AG04449 (cell line): ENCODE data around the gene STARD5.

Experiments used
- CTCF ChIA-PET: fragments of 350-600 bp; formaldehyde crosslinking; extraction: SDS; loops from one replicate; lab custom pipeline; 2021; ENCODE audit warnings: antibody characterized with exemption; lab: Yijun Ruan, JAX
- POLR2A ChIA-PET: fragments of 400-600, 350-600 bp; formaldehyde crosslinking; extraction: SDS; loops from one replicate; lab custom pipeline; 2020; ENCODE audit warnings: antibody characterized with exemption, inconsistent platforms; lab: Yijun Ruan, JAX
- DNase-seq: peaks from one replicate; pipeline ENCODE4 v3.0.0-alpha.2; 2010; ENCODE audit warnings: low read depth, low spot score
- H3K4me3 ChIP-seq: 2 replicates; pipeline ENCODE4 v1.5.1; 2011; ENCODE audit warnings: low read depth, mild to moderate bottlenecking, control low read depth, low read length
- TF ChIP-seq, protein P1 (sequence below): IDR thresholded peaks from one replicate; pipeline ENCODE4 v1.5.1; 2011; ENCODE audit warnings: mild to moderate bottlenecking, moderate library complexity, low read length, control low read depth, inconsistent platforms; ENCODE audit not compliant: insufficient read depth; ENCODE audit errors: missing control alignments

Gene STARD5

DNA sequence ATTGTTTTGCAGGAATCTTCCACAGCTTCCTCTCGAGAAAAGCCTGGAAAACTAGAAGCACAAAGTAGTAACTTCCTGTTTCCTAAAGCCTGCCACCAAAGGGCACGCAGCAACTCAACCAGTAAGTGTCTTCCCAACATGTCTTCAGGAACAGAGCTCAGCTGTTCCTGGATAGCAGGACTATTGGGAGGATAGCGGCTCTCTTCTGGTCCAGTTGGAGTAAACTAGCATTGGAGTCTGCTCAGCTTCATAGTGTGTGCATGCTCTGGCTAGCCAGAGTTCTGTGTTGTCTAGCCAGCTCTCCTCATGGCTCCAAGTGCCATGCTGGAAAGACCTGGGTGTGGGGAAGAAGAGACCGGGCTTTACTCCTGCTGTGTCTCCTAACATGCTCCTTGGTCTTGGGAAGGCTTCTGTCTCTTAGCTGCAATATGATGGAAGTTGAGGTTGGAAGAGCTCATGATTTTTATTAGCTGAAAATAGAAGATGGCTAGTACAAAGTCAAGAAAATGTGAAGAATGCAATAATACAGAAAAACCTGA, 64.1 kb downstream of the STARD5 start:
- TF ChIP-seq, protein P1, sequence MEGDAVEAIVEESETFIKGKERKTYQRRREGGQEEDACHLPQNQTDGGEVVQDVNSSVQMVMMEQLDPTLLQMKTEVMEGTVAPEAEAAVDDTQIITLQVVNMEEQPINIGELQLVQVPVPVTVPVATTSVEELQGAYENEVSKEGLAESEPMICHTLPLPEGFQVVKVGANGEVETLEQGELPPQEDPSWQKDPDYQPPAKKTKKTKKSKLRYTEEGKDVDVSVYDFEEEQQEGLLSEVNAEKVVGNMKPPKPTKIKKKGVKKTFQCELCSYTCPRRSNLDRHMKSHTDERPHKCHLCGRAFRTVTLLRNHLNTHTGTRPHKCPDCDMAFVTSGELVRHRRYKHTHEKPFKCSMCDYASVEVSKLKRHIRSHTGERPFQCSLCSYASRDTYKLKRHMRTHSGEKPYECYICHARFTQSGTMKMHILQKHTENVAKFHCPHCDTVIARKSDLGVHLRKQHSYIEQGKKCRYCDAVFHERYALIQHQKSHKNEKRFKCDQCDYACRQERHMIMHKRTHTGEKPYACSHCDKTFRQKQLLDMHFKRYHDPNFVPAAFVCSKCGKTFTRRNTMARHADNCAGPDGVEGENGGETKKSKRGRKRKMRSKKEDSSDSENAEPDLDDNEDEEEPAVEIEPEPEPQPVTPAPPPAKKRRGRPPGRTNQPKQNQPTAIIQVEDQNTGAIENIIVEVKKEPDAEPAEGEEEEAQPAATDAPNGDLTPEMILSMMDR: no peak
- no peak overlapping the region for H3K4me3 ChIP-seq
- no peak for DNase-seq
- ChIA-PET POLR2A (no interaction called here), CTCF (interaction anchor here (1.3 to 24.6 kb wide), 10 partner anchors 8 to 283 kb away, joined by 3 to 1118 read pairs (median 12); no protein-coding TSS in a partner anchor)
